Stimulated activated CD4-positive, alpha-beta T cell treated with anti-CD3 and anti-CD28 coated beads, TNF-alpha, amount 100 ng/mL, for 48 hours (primary cell): Measurements from ENCODE around the gene WDR76.
"Not testable (repeated sequence)": the region's sequence is repeated elsewhere in the genome, so short reads cannot be mapped to it uniquely, and the experiment has no call there.

Experiments
- DNase-seq, 3 donors: peaks; one replicate each; pipeline ENCODE4 v3.0.0-alpha.2; 2020; ENCODE audit warnings: low read depth in 3 of 3

Gene WDR76

DNA sequence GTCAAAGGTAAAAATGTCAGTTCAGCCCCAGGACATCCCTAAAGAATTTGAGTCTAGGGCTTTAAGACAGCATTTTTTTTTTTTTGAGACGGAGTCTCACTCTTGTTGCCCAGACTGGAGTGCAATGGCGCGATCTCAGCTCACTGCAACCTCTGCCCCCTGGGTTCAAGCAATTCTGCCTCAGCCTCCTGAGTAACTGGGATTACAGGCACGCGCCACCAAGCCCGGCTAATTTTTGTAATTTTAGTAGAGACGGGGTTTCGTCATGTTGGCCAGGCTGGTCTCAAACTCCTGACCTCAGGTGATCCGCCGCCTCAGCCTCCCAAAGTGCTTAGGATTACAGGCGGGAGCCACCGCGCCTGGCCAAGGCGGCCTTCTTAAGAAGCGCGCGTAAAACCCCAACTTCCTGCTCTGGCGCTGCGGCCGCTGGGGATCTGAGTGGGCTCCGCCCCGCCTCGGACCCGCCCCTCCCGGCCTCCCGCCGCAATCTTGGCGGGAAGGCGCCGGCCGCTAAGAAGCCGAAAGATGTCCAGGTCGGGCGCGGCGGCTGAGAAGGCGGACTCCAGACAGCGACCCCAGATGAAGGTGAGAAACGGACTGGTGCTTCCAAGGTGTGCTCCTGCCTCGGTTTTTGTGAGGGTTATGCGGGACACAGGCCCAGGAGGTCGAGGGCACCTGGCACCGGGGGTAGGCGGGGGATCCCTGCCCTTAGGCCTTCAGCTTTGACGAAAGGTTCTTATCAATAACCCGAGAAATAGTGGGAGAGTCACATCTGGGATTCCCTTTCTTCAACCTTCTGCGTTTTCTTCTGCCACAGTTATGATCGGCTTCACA lies at the start of gene WDR76:
WDR76 (plus strand) TSS at position 495 of the 834 bp plus-strand sequence; CDS start at position 526, 31 bp downstream.
- DNase-seq: peak; percentile 72 to 80 (median 77)

DNA sequence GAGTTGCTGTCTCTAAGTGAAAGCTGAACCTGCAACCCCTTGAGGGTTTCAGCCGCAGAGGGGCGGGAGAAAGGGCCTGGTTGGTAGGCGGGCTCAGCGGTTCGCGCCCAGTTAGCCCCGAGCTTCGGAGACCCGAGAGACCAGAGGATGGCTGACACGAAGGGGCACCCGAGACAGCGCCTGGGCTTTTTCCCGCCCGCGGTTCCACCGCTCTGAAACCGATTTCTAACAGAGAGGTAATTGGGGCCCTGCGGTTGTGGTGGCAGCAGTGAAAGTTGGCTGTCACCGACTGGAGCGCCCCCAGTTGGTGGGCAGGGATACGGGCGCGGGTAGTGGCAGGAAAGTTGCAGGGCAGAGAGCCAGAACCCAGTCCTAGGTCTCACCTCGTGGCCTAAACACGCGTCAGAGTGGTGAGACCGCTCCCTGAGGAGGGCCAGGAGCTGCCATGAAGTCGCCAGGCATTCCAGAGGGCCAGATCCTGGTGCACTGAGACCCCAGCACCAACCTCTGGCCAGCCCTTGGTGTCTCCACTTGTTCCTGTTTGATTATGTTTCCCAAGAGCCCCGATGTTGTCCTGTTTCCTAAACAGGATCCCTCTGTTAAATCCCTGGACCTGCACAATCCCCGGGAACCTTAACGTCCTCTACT lies 49.4 kb upstream of the WDR76 start:
- DNase-seq: peak; percentile 74 to 87 (median 83)

DNA sequence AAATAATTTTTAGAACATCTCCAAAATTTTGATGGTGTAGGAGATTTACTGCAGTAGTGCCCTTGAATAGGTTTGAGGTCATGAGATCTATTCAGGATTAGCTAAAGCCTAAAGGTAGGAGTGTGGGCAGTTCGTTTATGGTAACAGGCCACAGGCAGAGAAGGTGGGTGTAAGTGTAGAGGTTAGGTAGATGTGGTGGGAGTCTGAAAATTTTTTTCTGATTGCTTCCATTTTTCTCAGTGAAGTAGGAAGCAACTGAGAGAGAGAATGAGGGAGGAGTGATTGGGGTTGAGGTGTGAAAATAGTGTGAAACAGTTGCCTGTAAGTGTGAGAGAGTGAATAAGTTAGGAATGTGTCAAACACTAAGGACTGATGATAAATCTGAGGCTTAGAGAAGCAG lies 47.8 kb upstream of the WDR76 start:
- no peak for DNase-seq

DNA sequence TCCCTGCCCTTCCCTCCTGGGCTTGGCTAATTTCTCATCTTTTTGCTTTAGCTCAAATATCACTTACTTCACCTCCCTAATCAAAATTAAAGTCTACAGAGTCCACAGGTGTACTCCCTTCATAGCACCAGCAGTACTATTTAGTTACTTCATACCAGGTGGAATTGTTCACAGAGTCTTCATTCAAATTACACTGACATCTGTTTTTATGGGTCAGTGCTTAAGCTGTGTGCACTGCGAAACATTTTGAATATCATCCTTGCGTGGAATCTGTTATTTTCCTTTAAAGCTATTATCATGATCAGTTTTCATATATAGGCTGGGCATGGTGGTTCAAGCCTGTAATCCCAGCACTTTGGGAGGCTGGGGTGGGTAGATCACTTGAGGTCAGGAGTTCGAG lies 37.4 kb upstream of the WDR76 start:
- DNase-seq: no peak

DNA sequence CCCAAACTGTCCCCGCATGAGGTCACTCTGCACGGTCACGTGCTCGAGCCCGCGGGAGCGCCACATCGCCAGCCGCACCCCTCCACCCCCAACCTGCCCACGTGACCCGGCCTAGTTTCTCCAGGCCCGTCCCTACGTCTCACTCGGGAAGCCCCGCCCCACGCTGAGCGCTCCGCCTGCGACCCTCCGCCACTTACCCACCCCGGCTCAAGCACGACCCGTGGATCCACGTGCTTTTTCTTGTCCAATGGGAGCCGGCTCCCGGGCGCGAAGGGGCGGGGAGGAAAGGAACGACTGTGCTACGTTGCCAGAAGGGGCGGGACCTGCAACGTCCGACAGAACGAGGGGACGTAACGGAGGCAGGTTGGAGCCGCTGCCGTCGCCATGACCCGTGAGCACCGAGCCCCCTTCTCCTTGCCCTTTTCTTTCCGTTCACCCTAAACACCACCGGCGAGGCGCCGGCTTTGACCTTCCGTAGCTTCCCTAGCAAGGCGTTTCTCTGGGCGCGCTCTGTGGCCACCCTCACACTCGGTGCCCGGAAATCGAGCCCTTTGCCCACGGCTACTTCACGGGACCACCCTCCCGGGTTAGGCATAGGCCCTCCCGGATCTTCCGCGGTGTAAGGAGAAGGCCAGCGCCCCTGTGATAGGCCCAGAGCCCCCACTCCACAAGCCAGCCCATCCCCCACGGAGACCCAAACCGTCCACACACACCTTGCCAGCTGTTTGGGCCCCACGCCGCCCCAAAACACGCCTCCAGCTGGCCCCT lies 34.6 kb upstream of the WDR76 start, which contains the start of gene SERF2:
SERF2 (plus strand) TSS at position 328 of the 768 bp plus-strand sequence; CDS start at position 385, 57 bp downstream.
- DNase-seq: peak; percentile 100

DNA sequence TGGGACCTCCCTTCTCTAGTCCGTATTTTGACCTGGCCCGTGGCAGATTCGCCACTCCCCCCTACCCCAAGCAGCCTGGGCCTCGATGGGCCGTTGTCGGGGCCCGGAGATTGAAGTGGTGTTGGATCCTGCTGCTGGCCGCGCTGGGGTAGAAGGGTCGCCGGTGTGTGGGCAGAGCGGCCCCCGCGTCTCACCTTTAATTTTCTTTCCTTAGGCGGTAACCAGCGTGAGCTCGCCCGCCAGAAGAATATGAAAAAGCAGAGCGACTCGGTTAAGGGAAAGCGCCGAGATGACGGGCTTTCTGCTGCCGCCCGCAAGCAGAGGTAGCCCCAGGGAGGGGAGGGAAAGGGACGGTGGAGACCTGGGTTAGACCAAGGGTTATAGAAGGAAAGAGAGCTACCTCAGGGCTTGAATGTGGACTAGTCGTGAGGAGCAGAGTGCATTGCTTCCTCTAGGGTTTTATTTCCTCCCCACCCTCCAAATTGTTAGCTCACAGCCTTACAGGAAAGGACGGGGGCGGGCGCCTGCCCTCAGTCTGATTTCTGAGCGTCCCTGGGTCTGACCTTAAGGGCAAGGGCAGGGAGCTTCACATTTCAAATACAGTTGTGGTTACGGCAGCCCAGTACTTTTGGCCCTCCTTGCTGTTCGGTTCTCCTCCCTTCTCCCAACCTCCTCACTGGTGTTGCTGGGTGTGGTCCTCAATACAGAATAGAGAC lies 33.9 kb upstream of the WDR76 start:
- no peak for DNase-seq

DNA sequence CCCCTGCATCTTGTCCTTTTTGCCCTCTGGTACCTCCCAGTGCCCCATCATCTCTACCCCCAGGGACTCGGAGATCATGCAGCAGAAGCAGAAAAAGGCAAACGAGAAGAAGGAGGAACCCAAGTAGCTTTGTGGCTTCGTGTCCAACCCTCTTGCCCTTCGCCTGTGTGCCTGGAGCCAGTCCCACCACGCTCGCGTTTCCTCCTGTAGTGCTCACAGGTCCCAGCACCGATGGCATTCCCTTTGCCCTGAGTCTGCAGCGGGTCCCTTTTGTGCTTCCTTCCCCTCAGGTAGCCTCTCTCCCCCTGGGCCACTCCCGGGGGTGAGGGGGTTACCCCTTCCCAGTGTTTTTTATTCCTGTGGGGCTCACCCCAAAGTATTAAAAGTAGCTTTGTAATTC lies 33.2 kb upstream of the WDR76 start:
- DNase-seq: no peak

DNA sequence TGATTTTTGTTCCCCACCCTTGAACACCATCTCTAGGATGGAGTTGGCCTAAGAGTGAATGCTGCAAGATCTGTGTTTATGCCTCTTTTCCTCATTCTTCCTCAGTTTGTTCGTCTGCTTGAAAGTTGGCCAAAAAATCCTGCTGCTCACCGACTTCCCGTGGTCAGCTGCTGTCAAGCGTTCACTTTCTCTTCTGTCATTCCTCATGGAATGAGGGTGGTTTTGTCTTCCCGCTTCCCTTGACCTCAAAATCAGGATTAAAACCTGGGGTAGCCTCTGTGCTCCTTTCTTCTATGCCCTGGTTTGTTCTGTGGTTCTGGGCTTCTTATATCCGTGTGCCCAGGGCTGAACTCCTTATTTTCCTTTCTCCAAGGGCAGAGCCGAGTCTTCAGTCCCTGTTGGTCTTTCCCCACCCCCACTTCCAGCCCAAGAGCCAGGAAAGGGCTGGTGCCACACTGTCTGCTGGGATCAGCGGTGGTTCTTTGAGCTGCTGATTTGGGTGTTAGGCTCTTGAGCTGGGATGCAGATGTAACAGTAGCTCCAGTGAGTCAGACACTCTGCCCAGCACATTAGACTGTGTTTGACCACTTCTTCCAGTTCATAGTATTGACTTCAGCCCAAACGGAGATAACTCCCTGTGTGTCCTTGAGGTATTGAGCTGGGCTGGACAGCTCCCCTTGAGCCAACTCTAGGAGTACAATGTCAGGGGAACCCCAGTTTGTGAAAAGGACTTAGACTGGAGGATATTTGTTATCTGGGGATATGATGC lies 32.3 kb upstream of the WDR76 start:
- no peak for DNase-seq

DNA sequence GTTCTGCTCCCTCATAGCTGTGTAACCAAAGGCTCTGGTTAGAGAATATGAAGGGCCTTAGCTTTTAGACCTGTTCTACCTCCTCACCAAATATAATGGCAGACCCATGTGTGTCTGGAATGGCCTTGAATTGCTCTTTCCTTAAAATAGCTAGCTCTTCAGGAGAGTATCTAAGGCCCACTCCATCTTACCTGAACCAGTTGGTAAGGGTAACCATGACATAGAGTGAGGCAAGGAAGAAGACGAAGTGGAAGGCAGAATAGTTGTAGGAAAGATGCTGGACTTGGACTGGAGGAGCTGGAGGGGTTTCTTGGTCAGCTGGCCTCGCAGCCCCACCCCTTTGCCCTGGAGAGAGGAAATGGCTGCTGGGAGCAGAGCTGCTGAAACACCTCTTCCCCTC lies 31.6 kb upstream of the WDR76 start:
- no peak for DNase-seq

DNA sequence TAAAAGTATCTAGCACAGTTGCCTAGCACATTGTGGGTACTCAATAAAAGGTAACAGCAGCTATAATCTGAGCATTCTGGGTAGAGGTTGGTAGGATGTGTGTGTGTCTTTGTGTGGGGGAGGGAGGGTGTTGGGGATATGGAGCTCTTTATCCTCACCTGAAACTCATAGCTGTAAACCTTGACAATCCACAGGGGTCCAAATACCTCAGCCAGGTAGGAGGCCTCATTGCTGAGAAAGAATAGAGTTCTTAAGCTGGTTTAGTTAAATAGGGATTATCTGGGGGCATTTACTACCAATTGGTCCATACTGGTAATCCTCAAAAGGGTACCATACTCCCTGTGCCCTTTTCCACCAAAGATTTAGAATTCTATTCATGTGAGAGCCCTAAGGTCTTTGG lies 30.8 kb upstream of the WDR76 start:
- DNase-seq: no peak

DNA sequence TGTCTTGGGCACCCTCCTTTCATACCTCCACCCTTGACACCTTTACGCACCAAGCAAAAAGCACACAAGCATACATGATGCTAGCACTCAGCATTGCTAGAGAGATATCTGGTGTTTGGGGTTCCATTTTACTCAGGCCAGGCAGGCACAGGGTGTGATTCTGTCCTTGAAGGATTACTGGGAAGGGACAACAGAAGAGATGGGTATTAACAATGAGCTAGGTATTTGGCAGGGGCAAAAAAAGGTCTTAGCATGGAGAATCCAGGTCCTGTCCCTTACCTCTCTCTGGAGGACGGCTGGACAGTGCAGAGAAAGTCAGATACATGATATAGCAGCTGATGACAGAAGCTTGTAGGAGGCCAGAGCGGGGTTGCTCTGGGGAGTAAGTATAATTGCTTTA lies 30.2 kb upstream of the WDR76 start:
- DNase-seq: no peak

DNA sequence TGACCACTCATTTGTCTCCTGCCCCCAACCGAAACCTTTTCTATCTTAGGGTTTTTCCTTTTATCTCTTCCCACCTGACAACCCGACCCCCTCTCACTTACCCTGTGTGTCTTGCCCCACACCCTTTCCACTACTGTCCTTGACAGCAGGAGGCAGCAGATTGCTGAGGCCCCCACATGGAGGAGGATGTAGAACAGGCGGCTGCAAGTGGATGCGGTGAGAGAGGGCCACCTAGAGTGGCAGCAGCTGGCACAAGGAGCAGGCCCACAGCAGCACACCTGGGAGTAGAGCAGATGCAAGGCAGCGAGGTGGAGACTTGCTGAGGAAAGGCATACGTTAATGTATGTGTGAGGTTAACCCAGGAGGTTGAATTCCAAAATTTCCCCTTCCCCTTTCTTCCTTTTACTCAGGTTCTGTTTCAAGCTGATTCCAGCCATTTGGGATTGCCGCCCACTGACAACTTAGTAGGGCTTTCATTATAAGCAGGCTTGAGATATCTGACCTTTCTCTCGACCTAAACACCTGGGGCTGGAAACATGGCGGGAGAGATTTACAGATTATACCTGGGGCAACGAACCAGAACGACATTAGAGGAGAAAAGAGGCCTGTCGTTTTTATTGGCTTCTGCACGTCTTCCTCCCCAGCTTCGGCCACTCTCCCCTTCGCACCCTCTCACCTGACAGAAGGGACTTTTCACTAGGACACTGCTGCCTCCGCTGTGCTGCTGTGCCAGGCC lies 27.4 kb upstream of the WDR76 start:
- DNase-seq: no peak

DNA sequence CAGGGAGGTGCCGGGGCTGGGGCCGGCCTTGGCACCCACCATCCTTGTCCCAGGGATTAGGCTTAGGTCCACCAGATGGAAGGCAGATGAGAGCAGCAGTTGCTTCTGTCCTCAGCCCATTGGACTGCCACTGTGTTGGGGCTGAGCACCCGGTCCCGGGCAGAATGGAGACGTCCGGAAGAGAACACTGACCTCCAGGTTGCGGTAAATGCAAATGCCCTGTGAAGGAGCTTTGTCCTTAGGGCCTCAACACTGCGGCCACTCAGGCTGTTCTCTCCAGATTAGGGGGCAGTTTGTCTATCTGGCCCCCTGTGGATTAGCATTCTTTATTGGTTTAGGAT lies 26.9 kb upstream of the WDR76 start, which contains the start of gene SERINC4:
SERINC4 (minus strand) TSS at position 276 of the 341 bp plus-strand sequence; CDS start at position 42, 234 bp downstream.
- DNase-seq: no peak

DNA sequence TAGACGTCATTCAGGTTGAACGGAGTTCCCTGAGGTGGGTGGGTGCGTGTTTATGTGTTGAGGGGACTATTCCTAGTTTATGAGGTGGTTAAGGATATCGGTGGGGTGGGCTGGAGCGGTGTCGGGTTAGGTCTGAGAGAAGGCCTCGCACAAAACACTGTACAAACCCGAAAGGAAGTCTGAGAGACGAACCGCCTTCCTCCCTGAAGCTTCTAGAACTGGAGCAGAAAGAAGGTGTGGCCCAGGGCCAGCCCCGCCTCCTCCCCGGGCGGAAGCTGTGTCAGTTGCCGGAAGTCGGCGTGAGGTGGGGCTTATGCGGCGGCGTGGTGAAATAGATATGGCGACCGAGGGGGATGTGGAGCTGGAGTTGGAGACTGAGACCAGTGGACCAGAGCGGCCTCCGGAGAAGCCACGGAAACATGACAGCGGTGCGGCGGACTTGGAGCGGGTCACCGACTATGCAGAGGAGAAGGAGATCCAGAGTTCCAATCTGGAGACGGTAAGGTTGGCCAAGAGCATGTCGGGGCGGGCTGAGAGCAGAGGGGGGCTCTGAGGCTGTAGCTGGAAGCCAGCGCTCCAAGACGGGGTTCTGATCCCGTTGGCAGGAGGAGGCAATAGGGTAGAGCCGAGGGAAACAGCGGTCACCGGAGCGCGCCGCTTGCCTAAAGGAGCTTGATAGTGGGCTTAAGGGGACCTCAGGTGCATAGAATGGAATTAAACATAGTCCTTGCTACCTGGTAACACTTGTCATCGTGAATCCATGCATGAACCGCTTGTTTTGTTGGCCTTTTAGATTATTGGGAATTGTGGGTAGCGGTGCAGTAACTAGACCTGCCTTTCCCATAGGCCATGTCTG lies 26.3 kb upstream of the WDR76 start, which contains the start of gene HYPK:
HYPK (plus strand) TSS at position 314 of the 856 bp plus-strand sequence; CDS start at position 338, 24 bp downstream.
- DNase-seq: peak; percentile 80 to 88 (median 81)

DNA sequence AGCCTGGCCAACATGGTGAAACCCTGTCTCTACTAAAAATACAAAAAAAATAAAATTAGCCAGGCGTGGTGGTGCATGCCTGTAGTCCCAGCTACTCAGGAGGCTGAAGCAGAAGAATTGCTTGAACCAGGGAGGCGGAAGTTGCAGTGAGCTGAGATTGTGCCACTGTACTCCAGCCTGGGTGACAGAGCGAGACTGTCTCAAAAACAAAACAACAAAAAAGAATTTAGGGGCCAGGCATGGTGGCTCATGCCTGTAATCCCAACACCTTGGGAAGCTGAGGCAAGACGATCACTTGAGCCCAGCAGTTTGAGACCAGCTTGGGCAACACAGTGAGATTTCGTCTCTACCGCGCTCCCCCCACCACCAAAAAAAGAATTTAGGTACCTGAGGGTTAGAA lies 24.1 kb upstream of the WDR76 start:
- DNase-seq: not testable (repeated sequence)

DNA sequence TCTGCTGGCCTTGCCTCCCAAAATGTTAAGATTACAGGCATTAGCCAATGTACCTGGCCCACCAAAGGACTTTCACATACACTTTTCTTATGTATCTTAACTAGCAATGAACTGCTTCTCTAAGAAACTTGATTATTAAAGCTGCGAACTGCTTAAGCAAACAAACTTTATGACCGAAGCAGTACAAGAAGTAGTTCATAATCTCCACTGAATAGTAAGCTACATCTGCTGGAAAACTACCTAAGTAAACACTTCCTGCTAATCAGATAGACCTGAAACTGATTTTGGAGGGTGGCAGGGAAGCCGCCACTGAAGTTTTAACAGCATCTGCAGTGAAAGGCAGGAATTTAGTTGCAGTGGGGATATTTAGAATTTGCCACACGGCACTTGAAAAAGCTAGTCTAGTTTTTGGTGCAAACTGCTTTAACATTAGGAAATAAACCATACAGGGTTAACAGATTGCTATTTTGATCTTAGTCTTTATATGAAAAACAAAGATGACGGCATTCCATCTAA lies 18.3 kb upstream of the WDR76 start:
- no peak for DNase-seq

DNA sequence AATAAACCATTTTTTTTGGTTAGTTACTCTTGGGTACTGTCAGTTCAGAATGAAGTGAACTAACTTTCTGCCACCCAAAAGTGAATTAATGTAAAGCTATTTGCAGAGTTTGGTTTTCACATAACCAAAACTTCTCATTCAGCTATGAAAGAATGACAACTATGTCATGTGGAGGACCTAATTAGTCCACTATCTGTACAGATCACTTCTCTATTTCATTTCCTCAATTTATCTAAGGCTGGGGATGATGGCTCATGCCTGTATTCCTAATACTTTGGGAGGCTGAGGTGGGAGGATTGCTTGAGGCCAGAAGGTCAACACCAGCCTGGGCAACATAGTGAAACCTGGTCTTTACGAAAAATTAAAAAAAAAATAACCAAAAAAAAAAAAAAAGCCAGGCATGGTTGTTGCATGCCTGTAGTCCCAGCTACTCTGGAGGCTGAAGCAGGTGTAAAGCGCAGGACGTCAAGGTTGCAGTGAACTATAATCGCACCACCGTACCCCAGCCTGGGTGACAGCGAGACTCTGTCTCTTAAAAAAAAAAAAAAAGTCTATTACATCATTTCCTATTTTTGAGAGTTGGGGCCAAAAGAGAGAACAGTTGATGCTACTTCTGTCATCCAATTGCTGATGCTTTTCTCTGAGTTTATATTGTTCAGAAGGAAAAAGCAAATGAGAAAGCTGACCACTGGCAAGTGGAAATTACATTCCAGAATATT lies 17.7 kb upstream of the WDR76 start:
- DNase-seq: no peak

DNA sequence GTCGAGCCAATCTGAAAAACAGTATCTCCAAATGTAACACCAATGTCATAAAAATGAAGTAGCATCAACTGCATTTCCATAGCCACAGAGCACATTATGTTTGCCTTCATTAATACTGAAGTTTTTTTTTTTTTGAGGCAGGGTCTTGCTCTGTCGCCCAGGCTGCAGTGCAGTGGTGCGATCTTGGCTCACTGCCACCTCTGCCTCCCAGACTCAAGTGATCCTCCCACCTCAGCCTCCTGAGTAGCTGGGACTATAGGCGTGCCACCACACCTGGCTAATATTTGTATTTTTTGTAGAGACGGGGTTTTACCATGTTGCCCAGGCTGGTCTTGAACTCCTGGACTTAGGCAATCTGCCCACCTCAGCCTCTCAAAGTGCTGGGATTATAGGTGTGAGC lies 11.7 kb upstream of the WDR76 start:
- DNase-seq: not testable (repeated sequence)
